22Rv1 (cell line): ENCODE data around the gene MEIS1.

Source experiments
- ZFX ChIP-seq: fragments of 450-650 bp; IDR thresholded peaks from 2 replicates; pipeline ENCODE4 v1.6.1; 2017; ENCODE audit warnings: antibody characterized with exemption, borderline replicate concordance
- TF ChIP-seq, protein P1 (sequence below): fragments of 450-650 bp; IDR thresholded peaks from 2 replicates; pipeline ENCODE4 v1.5.1; 2017; ENCODE audit warnings: mild to moderate bottlenecking

DNA sequence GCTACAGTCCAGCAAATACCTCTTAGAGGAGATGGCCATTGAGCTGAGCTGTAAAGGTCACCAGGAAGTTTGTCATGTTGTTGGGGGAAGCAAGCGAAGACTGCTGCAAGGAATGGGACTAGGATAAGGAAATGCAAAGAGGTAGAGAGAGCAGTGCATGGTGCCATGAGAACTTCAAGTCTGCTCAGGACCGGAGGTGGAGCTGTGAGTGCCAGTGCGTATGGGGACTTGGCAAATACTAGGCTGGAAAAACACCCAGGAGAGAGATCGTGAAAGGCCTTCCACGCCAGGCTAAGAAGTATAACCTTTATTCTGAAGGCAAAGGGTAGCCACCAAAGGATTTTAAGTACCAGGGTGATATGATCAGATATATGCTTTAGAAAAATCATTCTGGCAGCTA lies 71.3 kb downstream of the MEIS1 start:
- TF ChIP-seq, protein P1, sequence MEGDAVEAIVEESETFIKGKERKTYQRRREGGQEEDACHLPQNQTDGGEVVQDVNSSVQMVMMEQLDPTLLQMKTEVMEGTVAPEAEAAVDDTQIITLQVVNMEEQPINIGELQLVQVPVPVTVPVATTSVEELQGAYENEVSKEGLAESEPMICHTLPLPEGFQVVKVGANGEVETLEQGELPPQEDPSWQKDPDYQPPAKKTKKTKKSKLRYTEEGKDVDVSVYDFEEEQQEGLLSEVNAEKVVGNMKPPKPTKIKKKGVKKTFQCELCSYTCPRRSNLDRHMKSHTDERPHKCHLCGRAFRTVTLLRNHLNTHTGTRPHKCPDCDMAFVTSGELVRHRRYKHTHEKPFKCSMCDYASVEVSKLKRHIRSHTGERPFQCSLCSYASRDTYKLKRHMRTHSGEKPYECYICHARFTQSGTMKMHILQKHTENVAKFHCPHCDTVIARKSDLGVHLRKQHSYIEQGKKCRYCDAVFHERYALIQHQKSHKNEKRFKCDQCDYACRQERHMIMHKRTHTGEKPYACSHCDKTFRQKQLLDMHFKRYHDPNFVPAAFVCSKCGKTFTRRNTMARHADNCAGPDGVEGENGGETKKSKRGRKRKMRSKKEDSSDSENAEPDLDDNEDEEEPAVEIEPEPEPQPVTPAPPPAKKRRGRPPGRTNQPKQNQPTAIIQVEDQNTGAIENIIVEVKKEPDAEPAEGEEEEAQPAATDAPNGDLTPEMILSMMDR, result no peak
- TF ChIP-seq ZFX, result no peak
